Stimulated activated CD8-positive, alpha-beta memory T cell treated with anti-CD3 and anti-CD28 coated beads, Interleukin-4, amount 100 ng/mL, for 4 hours (primary cell): ENCODE results near the gene PTK6.

Experiments used
- DNase-seq, 2 donors: peaks; one replicate each; pipeline ENCODE4 v3.0.0-alpha.2; 2020; ENCODE audit warnings: low read depth in 2 of 2, low spot score in 1 of 2

Gene PTK6

GRCh38 chr20:63513207-63513606 is 24.0 kb downstream of the PTK6 start:
- no peak for DNase-seq

GRCh38 chr20:63509088-63509564 is 28.1 kb downstream of the PTK6 start:
- DNase-seq: no peak

- DNase-seq: no peak
Measured at GRCh38 chr20:63508072-63508768, 29.0 kb downstream of the PTK6 start.

- no peak for DNase-seq
Measured at GRCh38 chr20:63507083-63507743, 30.0 kb downstream of the PTK6 start.

- no peak for DNase-seq
Measured at GRCh38 chr20:63505723-63506122, 31.5 kb downstream of the PTK6 start.

- DNase-seq: no peak
Measured at GRCh38 chr20:63505281-63505680, 31.9 kb downstream of the PTK6 start.

GRCh38 chr20:63504642-63505041 is 32.5 kb downstream of the PTK6 start:
- DNase-seq: no peak

GRCh38 chr20:63503524-63503923 is 33.7 kb downstream of the PTK6 start:
- DNase-seq: no peak

GRCh38 chr20:63502671-63503172 is 34.5 kb downstream of the PTK6 start:
- no peak for DNase-seq

GRCh38 chr20:63501818-63502670 is 35.1 kb downstream of the PTK6 start:
- DNase-seq: no peak

- no peak for DNase-seq
Measured at GRCh38 chr20:63500902-63501817, 36.0 kb downstream of the PTK6 start.

- DNase-seq: no peak
Measured at GRCh38 chr20:63500151-63500901, 36.9 kb downstream of the PTK6 start.

GRCh38 chr20:63499338-63499969 is 37.7 kb downstream of the PTK6 start:
- no peak for DNase-seq

- DNase-seq: no peak
Measured at GRCh38 chr20:63498960-63499337, 38.2 kb downstream of the PTK6 start, which contains the start of gene EEF1A2. TSS of gene EEF1A2 (minus strand) at chr20:63499083. CDS start at chr20:63497763, 1,320 bp downstream.

GRCh38 chr20:63497946-63498935 is 38.9 kb downstream of the PTK6 start:
- DNase-seq: no peak

GRCh38 chr20:63497138-63497945 is 39.8 kb downstream of the PTK6 start:
- no peak for DNase-seq

- DNase-seq: no peak
Measured at GRCh38 chr20:63496596-63497120, 40.5 kb downstream of the PTK6 start.
